Fibroblast of pulmonary artery (primary cell): Measurements from ENCODE around the gene IQSEC1.

Source experiments
- DNase-seq: peaks from one replicate; pipeline ENCODE4 v3.0.0-alpha.2; 2010; ENCODE audit warnings: low read depth
- H3K4me3 ChIP-seq: replicated peaks from 2 replicates; pipeline ENCODE4 v1.5.1; 2011; ENCODE audit warnings: low read depth, mild to moderate bottlenecking, control low read depth, low read length, moderate library complexity
- CTCF ChIP-seq: IDR thresholded peaks from 2 replicates; pipeline ENCODE4 v1.5.1; 2011; ENCODE audit warnings: mild to moderate bottlenecking, control low read depth, low read length, inconsistent platforms; ENCODE audit errors: missing control alignments

Gene IQSEC1

GRCh38 chr3:12988728-12989454 lies 84.3 kb downstream of the IQSEC1 start:
- TF ChIP-seq CTCF = no peak
- no peak for DNase-seq
- no peak overlapping the region for H3K4me3 ChIP-seq

GRCh38 chr3:12987602-12988001 lies 85.6 kb downstream of the IQSEC1 start:
- H3K4me3 ChIP-seq = no peak overlapping the region
- DNase-seq = no peak
- no peak for TF ChIP-seq CTCF

- H3K4me3 ChIP-seq = no peak overlapping the region
- no peak for TF ChIP-seq CTCF
- DNase-seq = no peak
These were observed 86.2 kb downstream of the IQSEC1 start for GRCh38 chr3:12986986-12987385.

- H3K4me3 ChIP-seq = no peak overlapping the region
- DNase-seq = no peak
- TF ChIP-seq CTCF = no peak
These were observed 86.7 kb downstream of the IQSEC1 start for GRCh38 chr3:12986521-12986920.

GRCh38 chr3:12986031-12986430 lies 87.2 kb downstream of the IQSEC1 start:
- TF ChIP-seq CTCF = no peak
- no peak overlapping the region for H3K4me3 ChIP-seq
- DNase-seq = no peak

GRCh38 chr3:12985148-12985547 lies 88.1 kb downstream of the IQSEC1 start:
- TF ChIP-seq CTCF = no peak
- no peak overlapping the region for H3K4me3 ChIP-seq
- no peak for DNase-seq
